Natural killer cell treated with Interleukin-12 subunit alpha and Interleukin-12 subunit beta and Interleukin-15 and Interleukin-18, amount 100 ng/mL, for 72 hours (primary cell): ENCODE results near the gene STT3B. TPM values are rescaled to one million over a fixed set of nuclear protein-coding genes. Genes with fewer than 3 reads are reported as not detected.

Experiments used
- ATAC-seq, 2 donors: fragments of 150-1000 bp; cut with Tn5 transposase in 1 of 2; sonication (Bioruptor Pico), chemical (Tn5 transposase) in 1 of 2; 2 replicates each; pipeline ENCODE4 v1.10.0; 2021
- DNase-seq: peaks from one replicate; pipeline ENCODE4 v3.0.0; 2022; ENCODE audit warnings: low spot score
- H3K27ac Mint-ChIP-seq, 2 donors: 1 replicate in 1 of 2; 2 replicates in 1 of 2; pipeline ENCODE4 v1.8.0; 2022; ENCODE audit warnings: mixed read lengths in 2 of 2, mild to moderate bottlenecking in 1 of 2, moderate library complexity in 1 of 2
- H3K27me3 Mint-ChIP-seq, 2 donors: 1 replicate in 1 of 2; 2 replicates in 1 of 2; pipeline ENCODE4 v1.8.0; 2022; ENCODE audit warnings: mixed read lengths in 2 of 2
- H3K36me3 Mint-ChIP-seq: one replicate; pipeline ENCODE4 v1.8.0; 2022; ENCODE audit warnings: mixed read lengths
- H3K4me1 Mint-ChIP-seq, 2 donors: 1 replicate in 1 of 2; 2 replicates in 1 of 2; pipeline ENCODE4 v1.8.0; 2022; ENCODE audit warnings: low read depth in 2 of 2, mixed read lengths in 2 of 2, mild to moderate bottlenecking in 1 of 2
- H3K4me3 Mint-ChIP-seq: one replicate; pipeline ENCODE4 v1.8.0; 2022; ENCODE audit warnings: mixed read lengths
- H3K9me3 Mint-ChIP-seq: 2 replicates; pipeline ENCODE4 v1.8.0; 2022; ENCODE audit warnings: mixed read lengths
- total RNA-seq, 2 donors: library from RNA; stranded (reverse); gene quantifications; one replicate each; pipeline ENCODE4 v1.2.3, GENCODE V29; 2022

STT3B gene
- total RNA-seq, 2 donors from 2014 or later, result 131 to 160 TPM

GRCh38 chr3:31668242-31668641, 135.5 kb downstream of the STT3B start:
- no peak for DNase-seq
- H3K27me3 Mint-ChIP-seq, result peaks cover 4 to 6% of the 10 kb centered on the region in 2 donors
- no peak for ATAC-seq
- no peak overlapping the region for H3K4me3 Mint-ChIP-seq
- H3K36me3 Mint-ChIP-seq, result no peaks in the 10 kb centered on the region
- no peaks in the 10 kb centered on the region for H3K9me3 Mint-ChIP-seq
- H3K4me1 Mint-ChIP-seq, result no peaks in the 10 kb centered on the region
- H3K27ac Mint-ChIP-seq, result no peak overlapping the region

GRCh38 chr3:31670136-31670535, 137.4 kb downstream of the STT3B start:
- Mint-ChIP-seq H3K9me3 (no peaks in the 10 kb centered on the region), H3K4me1 (no peaks in the 10 kb centered on the region), H3K27ac (no peak overlapping the region), H3K4me3 (no peak overlapping the region), H3K36me3 (no peaks in the 10 kb centered on the region), H3K27me3 (peaks cover 0 to 4% of the 10 kb centered on the region in 2 donors)
- DNase-seq, result no peak
- ATAC-seq, result no peak

- no peak for DNase-seq
- no peaks in the 10 kb centered on the region for H3K36me3 Mint-ChIP-seq
- H3K9me3 Mint-ChIP-seq, result no peaks in the 10 kb centered on the region
- no peak for ATAC-seq
- no peaks in the 10 kb centered on the region for H3K4me1 Mint-ChIP-seq
- H3K27ac Mint-ChIP-seq, result no peak overlapping the region
- H3K4me3 Mint-ChIP-seq, result no peak overlapping the region
- H3K27me3 Mint-ChIP-seq, result peaks cover 0 to 4% of the 10 kb centered on the region in 2 donors
Observed at GRCh38 chr3:31670722-31671121, 138.0 kb downstream of the STT3B start.

DNA sequence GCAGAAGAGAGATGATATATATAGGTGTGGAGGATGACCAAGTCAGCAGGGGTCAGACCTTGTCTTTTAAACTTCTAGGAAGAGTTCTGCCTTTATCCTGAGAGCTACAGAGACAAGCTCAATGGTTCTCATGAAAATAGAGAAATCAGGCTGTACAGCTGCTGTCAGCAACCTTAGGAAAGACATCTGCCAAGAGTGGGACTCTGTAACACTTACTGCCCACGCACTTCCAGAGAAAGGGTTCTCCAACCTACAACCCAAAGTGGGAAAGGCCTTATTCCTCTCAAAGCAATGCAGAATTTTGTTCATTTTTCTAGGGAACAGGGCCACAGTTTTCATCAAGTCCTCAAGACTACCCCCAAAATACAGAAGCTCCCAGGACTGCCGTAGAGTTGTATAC, 138.7 kb downstream of the STT3B start:
- no peak for DNase-seq
- peaks cover 0 to 4% of the 10 kb centered on the region in 2 donors for H3K27me3 Mint-ChIP-seq
- H3K4me1 Mint-ChIP-seq, result no peaks in the 10 kb centered on the region
- no peak for ATAC-seq
- no peak overlapping the region for H3K4me3 Mint-ChIP-seq
- no peaks in the 10 kb centered on the region for H3K36me3 Mint-ChIP-seq
- no peaks in the 10 kb centered on the region for H3K9me3 Mint-ChIP-seq
- H3K27ac Mint-ChIP-seq, result no peak overlapping the region

DNA sequence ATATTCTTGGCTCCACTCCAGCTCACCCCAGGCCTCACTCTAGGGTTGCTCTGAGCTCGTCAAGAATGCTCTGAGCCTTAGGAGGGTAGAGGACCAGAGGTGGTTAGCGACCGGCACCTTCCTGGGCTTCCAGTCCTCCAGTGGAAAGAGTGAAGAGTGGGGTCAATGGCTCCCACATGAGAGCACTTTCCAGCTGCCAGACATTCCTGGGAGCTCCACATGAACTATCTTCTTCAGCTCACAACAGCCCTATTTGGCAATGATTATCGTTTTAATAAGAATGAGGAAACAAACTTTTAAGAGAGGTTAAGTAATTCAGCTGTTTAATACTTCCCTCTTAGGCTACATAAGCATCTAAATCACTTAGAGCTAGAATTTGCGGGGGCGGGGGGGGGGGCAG, 139.3 kb downstream of the STT3B start:
- Mint-ChIP-seq H3K27ac (no peak overlapping the region), H3K4me3 (no peak overlapping the region), H3K4me1 (no peaks in the 10 kb centered on the region), H3K27me3 (peaks cover 0 to 4% of the 10 kb centered on the region in 2 donors), H3K36me3 (no peaks in the 10 kb centered on the region), H3K9me3 (no peaks in the 10 kb centered on the region)
- DNase-seq (no peak), ATAC-seq (no peak)

DNA sequence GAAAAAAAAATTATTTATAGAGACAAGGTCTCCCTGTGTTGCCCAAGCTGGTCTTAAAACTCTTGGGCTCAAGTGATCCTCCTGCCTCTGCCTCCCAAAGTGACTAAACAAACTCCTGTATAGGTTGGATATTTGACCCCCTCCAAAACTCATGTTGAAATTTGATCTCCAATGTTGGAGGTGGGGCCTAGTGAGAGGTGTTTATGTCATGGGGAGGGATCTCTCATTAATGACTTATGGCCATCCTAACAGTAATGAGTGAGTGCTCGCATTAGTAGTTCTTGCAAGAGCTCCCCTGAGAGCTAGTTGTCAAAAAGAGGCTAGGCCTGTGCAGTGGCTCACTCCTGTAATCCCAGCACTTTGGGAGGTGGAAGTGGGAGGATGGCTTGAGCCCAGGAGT, 141.2 kb downstream of the STT3B start:
- Mint-ChIP-seq H3K4me3 (no peak overlapping the region), H3K27ac (no peak overlapping the region), H3K4me1 (no peaks in the 10 kb centered on the region), H3K9me3 (no peaks in the 10 kb centered on the region), H3K36me3 (no peaks in the 10 kb centered on the region), H3K27me3 (peaks cover 0 to 4% of the 10 kb centered on the region in 2 donors)
- ATAC-seq, result no peak
- DNase-seq, result no peak

GRCh38 chr3:31676556-31676955, 143.8 kb downstream of the STT3B start:
- DNase-seq, result no peak
- no peak for ATAC-seq
- no peaks in the 10 kb centered on the region for H3K9me3 Mint-ChIP-seq
- H3K27ac Mint-ChIP-seq, result no peak overlapping the region
- H3K4me1 Mint-ChIP-seq, result no peaks in the 10 kb centered on the region
- no peaks in the 10 kb centered on the region for H3K36me3 Mint-ChIP-seq
- H3K4me3 Mint-ChIP-seq, result no peak overlapping the region
- H3K27me3 Mint-ChIP-seq, result no peaks in the 10 kb centered on the region

DNA sequence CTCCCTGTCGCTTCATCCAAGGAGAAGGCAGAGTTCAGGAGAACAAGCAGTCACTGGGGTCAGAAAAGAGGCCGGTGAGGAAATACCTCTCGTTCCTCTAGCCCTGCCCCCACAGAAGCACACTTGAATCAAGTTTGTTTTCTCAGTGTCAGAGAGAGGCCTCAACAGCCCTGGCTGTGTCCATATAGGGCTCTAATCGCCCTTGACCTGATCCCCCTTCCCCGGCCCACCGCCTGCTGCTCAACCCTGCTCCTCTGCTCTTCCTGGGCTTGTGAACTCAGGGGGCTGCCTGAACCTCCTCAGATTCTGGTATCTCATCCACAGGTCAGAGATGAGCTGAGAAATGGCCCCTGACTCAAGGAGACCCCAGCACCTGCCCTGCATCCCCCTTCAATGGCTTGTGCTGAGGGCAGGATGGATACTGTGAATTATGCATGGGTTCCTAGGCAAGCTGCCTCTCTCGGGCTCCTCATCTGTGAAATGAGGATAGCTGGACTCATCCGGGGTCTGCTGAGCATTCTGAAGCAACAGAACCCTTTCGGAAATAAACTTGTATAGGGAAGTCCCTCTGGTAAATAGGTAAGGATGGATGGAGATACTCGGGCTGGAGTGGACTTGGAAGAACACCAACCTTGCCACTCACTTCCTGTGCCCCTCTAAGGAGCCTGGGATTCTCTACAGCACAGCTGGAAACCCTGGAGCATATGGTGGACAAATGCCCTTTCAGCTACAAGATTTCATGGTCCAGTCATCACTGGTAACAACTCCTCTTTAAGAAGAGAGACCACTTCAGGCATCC, 147.5 kb downstream of the STT3B start:
- ATAC-seq (peak in 1 of 2 donors; percentile 8), DNase-seq (no peak)
- Mint-ChIP-seq H3K27me3 (no peaks in the 10 kb centered on the region), H3K4me3 (no peak overlapping the region), H3K9me3 (no peaks in the 10 kb centered on the region), H3K4me1 (no peaks in the 10 kb centered on the region), H3K36me3 (no peaks in the 10 kb centered on the region), H3K27ac (no peak overlapping the region)
